Fibroblast of skin of abdomen (primary cell): ENCODE results near the gene MEX3A.
"Not testable (repeated sequence)": the region's sequence is repeated elsewhere in the genome, so short reads cannot be mapped to it uniquely, and the experiment has no call there.

ENCODE experiments used
- DNase-seq: peaks from one replicate; pipeline ENCODE4 v3.0.0-alpha.2; 2013

MEX3A gene

GRCh38 chr1:156118177-156118868 is 36.1 kb upstream of the MEX3A start:
- DNase-seq: no peak

GRCh38 chr1:156117414-156118176 is 35.3 kb upstream of the MEX3A start:
- DNase-seq: no peak

DNA sequence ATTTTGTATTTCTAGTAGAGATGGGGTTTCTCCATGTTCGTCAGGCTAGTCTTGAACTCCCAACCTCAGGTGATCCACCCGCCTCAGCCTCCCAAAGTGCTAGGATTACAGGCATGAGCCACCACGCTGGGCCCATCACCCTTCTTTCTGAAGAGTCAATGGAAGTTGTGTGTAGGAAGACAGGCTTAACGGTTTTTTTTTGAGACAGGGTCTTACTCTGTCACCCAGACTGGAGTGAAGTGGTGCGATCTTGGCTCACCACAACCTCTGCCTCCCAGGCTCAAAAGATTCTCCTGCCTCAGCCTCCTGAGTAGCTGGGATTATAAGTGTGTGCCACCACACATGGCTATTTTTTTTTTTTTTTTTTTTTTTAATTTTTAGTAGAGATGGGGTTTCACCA is 34.5 kb upstream of the MEX3A start:
- not testable (repeated sequence) for DNase-seq

- peak; percentile 45 for DNase-seq
Measured at GRCh38 chr1:156115514-156116374, 33.5 kb upstream of the MEX3A start.

DNA sequence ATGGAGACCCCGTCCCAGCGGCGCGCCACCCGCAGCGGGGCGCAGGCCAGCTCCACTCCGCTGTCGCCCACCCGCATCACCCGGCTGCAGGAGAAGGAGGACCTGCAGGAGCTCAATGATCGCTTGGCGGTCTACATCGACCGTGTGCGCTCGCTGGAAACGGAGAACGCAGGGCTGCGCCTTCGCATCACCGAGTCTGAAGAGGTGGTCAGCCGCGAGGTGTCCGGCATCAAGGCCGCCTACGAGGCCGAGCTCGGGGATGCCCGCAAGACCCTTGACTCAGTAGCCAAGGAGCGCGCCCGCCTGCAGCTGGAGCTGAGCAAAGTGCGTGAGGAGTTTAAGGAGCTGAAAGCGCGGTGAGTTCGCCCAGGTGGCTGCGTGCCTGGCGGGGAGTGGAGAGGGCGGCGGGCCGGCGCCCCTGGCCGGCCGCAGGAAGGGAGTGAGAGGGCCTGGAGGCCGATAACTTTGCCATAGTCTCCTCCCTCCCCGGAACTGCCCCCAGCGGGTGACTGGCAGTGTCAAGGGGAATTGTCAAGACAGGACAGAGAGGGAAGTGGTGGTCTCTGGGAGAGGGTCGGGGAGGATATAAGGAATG is 32.8 kb upstream of the MEX3A start:
- DNase-seq: no peak

GRCh38 chr1:156114101-156114918 is 32.0 kb upstream of the MEX3A start, which contains the start of gene LMNA:
Gene LMNA (plus strand): TSS chr1:156114711. CDS start chr1:156114919, 208 bp downstream.
- peak; percentile 97 for DNase-seq

DNA sequence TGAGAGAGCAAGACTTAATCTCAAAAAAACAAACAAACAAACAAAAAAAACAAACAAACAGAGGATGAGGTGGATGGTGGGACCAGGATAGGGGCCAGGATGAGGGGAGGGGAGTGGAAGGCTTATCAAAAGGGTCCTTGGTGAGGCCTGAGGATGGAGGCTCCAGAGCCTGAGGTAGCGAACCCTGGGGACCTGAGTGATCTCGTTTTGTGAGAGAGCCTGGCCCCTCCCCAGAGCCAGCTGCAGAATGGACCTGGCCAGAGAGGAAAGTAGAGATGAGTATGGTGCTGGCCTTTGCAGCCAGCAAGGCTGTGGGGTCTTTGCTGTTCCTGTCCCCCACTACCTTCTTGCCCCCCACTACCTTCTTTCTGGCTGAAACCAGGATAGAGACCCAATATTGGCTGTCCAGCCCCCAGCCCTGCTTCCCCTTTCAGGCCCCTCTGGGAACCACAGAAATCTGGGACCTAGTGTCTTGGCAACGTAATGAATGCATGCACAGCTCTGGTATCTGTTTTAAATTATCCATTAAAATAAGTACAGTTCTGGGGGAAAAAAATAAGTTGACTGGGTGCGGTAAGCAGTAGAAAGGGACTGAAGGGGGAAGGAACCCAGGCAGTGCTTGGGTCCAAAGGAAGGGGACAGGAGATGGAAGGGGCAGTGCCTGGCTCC is 31.2 kb upstream of the MEX3A start:
- DNase-seq: peak; percentile 73

GRCh38 chr1:156112276-156113137 is 30.2 kb upstream of the MEX3A start:
- DNase-seq: no peak

DNA sequence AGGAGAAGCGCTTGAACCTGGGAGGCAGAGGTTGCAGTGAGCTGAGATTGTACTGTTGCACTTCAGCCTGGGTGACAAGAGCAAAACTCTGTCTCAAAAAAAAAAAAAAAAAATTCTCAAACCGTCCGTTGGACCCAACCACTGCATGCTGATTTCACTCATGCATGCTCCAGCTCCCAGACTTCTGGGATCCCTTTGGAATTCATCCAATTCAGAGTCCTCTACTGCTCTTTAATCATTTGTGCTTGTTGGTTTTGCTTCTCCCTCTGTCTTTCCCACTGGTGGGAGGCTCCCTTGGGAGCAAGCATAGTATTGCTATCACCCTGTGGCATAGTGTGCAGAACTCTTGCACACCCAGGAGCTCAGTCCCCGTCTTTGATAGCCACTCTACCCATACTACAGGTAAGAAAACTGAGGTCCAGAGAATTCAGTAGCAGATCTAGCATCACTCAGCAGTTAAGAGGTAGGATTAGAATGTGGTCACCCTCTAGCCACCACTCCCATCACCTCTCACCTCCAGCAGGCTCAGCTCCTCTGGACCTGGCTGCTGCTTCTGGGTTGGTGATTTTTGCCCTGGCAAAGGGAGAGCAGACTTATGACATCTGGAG is 29.2 kb upstream of the MEX3A start:
- no peak for DNase-seq

GRCh38 chr1:156110252-156110651 is 28.0 kb upstream of the MEX3A start:
- DNase-seq: no peak

- no peak for DNase-seq
Measured at GRCh38 chr1:156108664-156109241, 26.5 kb upstream of the MEX3A start.

- DNase-seq: no peak
Measured at GRCh38 chr1:156108057-156108456, 25.8 kb upstream of the MEX3A start.

DNA sequence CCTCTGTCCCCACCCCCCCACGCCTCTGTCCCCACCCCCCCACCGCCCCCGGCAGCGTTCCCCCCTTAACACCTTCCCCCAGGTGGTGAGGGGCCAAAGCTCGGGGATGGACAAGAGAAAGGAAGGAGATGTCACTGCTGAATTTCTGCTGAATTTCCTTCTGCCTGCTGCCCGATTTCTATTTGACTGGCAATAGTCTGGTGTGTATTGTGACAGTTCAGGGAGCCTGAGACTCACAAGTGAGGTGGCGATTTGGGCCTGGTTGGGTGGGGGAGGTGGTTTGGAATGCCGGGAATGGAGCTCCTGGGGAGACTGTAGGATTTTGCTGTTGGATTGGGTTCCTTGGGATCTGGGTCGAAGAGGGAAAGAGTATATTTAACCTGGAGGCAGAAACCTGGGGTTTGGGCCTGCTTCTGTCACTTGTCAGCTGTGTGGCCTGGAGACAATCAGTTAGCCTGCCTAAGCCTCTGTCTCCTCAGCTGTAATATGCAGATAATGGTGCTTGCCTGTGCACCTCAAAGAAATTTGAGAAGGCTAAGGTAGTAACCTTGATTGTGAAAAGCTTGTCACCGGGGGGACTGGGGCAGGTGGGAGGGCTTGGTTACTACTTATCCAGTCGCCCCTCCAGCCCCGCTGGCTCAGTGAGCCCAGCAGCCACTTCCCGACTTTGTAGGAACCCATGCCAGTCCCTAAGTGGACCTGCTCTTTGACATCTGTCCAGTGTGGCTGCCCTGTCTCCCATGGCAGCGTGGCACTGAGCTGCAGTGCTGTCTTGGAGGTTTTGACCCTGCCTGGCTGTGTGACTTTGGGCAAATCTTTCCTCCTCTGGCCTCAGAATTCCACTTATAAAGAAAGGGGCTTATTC is 24.6 kb upstream of the MEX3A start:
- peak; percentile 61 for DNase-seq

GRCh38 chr1:156104861-156105832 is 22.9 kb upstream of the MEX3A start:
- DNase-seq: peak; percentile 74

- peak; percentile 77 for DNase-seq
Measured at GRCh38 chr1:156104065-156104810, 22.0 kb upstream of the MEX3A start.

DNA sequence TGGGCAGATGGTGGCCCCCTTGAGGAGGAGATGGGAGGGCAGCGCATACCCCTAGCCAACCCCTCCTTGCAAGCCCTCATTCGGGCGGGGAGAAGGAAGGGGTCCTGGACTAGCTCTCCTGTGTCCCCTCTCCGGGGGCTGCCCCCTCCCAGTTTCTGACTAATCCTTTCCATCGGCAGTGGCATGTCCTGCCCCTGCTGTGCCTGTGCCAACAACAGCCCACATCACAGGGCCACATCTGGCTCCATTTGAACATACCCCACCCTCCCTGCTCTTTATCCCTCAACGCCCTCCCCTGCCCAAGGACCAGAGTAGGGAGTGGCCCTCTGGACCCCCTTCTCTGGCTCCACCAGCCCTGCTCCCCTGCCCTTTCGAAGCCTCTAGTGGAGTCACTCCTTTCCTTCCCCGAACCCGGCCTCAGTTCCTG is 21.3 kb upstream of the MEX3A start:
- peak; percentile 68 for DNase-seq
